Measurements from ENCODE around the gene JDP2.

Gene JDP2

DNA sequence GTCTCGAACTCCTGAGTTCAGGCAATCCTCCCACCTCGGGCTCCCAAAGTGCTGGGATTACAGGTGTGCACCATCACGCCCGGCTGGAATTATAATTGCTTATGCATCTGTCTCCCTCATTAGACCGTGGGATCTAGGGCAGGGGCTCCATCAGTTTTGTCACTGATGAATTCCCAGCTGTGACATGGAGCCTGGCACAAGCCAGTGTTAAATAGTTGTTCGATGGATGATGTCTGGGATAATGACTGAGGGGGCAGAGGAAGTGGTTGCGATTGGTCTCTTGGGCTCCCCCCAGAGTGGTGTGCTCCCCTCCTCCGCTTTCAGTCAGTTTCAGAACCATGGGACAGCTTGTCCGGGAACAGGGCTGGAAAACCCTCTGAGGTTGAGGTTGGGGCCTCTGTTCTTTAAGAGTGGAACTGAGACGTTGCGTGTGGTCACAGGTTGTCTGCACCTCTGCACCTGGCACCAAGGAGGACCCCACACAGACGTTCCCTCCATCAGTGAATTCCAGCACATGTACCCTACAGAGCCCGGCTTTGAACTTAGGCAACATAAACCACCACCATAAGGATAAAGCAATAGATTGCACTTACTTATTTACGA is 63.7 kb downstream of the JDP2 start:
- DNase-seq = no peak

DNA sequence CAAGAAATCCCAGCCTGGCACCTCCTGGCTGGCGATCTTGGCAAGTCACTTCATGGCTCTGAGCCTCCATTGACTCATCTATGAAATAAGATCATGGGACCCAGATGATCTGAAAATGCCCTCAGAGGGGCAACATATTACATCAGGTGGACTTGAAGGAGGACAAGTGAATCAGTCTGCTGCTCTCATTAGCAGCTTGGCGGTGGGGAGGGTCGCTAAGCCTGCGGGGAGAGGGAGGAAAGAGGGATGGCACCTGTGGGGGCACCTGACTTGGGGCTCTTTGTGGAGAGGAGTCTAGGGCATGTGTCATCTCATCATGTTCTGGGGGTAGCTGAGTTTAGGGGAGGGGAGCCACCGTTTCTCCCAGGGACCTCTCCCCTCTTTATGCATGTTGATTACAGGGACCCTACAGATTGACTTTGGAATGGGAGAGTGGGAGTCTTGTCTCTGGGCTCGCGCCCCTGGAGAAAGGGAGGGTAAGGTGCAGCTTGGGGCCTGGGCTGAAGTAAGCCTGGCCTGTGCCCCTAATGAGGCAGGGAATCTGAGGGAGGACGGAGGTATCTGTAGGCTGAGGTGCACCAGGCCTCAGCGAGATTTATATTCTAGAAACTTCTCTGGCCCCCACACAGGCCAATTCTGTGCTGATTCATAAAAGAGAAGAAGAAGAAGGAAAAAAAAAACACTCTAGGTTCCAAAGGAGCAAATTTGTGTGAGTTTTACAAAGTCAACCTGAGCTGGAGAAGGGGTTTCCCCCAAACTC is 65.2 kb downstream of the JDP2 start:
- no peak for DNase-seq

DNA sequence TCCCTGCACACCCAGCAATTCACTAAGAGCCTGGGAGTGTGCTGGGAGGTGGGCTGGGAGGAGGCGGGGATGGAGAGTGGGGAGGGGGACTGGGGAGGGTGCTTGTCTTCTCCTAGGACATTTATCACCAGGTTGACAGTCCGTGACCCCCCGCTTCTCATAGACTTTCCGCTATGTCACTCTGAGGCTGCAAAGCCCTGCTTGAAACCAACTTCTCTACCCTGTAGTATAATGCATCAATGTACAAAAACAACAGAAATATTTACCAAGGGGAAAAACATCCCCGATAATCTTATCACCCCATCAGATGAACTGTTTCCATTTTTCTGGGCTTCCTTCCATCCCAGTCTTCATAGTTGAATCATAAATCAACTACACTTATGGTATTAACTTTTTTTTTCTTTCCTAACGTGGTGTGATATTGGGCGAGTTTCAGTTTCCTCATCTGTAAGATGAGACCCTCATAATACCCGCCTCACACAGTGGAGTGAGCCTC is 65.8 kb downstream of the JDP2 start:
- no peak for DNase-seq

DNA sequence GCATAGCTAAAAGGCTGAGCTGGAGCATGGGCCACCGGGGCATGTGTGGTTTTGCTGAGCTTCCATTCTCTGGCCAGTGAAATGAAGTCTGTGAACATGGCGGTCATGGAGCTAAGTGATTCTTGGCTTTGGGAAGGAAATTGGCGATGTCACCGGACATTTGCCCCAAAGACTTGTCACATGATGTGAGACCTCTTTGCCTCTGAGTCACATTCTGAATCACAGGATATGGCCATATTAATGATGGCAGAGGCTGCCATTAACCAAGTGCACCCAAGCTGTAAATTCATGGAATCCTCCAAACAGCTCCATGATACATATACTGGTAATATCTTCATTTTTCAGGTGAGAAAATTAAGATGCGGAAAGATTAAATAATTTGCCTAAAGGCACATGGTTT is 67.1 kb downstream of the JDP2 start:
- DNase-seq = no peak

DNA sequence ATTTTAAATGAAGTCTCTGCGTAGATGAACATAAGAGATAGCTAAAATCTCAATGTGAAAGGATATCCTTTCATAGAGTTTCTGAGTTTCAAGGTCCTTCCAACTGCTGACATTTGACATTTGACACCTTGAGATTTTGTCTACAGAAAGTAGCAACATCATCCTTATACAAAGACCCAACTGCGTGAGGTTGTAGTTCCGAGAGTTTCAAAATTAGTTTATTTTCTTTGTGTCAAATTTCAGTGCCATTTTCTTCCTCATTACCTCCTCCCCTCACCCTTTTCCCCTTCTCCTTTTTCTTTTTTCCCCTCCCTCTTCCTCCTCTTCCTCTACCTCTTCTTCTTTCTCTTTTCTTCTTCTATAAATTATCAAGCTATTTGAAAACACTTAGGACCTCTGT is 67.6 kb downstream of the JDP2 start:
- no peak for DNase-seq

DNA sequence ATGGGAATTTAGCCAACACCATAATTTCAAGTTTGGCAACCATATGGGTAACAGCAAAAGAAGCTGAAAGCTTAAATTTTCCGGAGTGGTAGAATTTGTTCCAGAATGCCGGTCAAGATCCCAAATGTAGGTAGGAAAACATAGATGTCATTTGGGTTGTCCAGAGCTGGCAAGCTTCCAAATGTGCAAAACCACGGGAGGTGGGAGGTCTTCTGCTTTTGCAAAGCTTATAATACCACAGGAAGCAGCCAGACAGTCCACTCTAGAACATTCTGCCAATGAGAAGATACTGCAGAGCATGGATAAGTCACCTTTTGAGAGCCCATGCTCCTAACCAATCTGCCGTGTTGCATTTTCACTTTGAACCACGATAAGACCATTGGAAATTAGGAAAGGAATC is 68.1 kb downstream of the JDP2 start:
- no peak for DNase-seq

DNA sequence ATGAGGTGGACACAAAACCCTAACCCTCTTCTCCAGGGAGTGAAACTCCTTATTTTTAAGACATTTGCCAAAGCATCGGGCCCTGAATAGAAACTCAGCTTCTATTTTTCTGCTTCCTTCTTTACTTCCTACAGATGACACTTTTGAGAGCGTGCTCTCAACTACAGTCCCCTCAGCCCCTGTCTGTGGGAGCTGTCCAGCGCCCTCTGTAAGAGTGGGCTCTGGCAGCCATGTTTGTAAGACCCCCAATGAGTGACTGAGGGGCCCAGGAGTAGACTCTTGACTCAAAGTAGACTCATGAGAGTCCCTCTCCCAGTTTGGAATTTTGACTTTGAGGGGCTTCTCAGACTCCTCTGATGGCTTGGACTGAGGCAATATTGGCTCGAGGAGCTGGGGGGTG is 68.9 kb downstream of the JDP2 start:
- DNase-seq = no peak

DNA sequence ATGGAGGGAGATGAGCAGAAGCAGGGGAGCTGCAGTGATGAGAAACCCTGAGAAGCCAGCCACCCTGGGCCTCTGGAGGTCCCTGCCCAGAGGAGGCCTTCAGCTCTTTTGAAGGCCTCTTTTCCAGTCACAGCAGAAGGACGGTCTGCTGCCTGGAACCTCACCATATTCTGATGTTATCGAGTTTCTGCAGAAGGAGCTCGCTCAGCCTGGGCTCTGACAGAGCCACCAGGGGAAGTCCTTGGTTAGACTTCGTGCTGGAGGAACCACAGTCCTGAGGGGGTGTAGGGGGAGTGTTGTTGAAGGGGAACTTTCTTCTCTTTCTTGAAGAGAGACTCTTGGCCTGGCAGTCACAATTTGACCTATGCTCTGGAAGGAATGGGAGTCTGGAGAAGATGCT is 69.4 kb downstream of the JDP2 start:
- peak; percentile 81 for DNase-seq

DNA sequence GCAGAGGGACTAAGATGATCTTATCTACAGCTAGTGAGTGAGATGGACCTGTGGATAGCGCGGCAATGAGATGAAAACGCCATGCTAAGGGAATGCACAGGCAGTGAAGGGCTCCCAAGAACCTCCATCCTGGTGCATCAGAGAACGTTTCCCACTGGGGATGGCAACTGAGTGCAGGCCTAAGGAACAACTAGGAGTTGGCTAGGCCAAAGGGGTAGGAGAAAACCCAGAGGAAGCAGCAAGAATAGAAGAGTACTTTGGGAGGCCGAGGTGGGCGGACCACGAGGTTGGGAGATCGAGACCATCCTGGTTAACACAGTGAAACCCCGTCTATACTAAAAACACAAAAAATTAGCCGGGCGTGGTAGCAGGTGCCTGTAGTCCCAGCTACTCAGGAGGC is 69.9 kb downstream of the JDP2 start:
- DNase-seq = peak; percentile 65

DNA sequence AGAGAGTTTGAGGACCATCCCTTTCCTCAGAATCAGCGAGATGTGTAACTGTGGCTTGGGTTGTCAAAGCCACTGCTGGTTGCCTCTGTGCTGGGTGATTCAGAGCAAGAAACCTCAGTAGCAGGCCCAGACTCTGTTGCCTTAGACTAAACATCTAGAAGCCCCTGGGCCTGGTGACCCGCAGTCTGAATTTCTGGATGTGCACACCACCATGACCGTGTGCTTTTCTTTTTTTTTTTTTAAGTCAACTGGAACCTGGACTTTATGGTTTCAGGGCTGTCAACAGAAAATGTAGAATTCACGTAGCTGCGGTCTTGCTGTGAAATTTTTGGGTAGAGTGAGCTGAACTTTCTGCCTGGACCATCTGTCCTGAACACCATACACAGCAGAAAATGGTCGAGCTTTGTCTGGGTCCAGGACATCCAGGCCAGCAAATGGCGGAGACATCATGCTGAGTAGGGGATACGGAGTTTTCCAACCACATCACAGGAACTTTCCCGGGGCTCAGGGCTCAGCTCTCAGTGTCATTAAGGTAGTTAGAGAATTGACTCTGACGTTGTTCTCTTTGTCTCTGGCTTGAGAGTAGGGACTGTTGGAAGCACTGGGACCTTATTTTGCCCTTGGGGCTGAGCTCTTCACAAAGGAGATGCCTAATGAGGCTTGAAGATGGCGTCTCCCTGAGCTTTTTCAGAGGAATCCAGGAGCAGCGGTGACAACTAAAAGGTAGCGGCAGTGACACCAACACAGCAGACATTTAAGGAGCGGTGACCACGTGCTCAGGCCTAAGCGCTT is 71.5 kb downstream of the JDP2 start:
- DNase-seq = no peak

DNA sequence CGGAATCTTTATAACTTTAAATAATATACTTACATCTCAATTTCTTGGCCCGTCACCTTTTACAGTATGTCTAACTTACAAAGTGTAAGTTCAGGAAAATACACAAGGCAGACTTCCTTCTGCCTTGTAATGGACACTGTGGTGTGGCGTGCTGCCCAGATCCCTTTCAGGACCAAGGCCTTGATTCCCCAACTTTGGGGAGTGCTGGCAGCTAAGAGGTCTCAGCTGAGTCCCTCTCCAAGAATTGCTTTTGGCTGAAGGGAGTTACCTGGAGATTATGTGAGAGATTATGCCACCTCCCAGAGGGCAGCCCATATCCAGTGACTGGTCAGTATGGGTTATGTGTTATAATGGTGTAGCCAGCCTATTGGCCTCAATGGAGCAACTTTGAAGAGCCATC is 73.3 kb downstream of the JDP2 start:
- DNase-seq = no peak

DNA sequence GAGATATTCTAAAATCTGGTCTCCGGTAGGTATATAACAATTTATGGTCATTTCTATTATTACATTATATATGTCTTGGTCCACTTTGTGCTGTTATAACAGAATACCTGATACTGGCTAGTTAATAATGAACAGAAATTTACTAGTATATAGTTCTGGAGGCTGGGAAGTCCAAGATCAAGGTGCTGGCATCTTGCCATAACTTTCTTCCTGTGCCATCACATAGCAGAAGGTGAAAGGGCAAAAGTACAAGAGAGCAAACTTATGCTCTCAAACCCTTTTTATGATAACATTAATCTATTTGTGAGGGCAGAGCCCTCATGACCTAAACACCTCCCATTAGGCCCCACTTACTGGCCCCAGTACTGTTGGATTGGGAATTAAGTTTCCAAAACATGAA is 76.6 kb downstream of the JDP2 start:
- no peak for DNase-seq

DNA sequence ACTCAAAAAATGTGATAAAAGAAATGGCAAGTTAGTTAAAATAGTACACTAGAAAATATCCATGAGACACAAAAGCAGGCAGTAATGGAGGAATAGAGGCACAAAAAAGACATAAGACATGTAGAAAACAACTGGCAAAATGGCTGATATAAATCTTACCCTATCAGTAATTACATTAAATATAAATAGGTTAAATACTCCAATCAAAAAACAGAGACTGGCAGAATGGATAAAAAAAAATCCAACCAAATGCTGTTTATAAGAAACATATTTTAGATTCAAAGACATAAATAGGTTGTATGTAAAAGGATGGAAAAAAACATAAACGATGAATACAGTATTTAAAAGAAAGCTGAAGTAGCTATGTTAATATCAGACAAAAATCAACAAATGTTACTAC is 79.1 kb downstream of the JDP2 start:
- DNase-seq = no peak

DNA sequence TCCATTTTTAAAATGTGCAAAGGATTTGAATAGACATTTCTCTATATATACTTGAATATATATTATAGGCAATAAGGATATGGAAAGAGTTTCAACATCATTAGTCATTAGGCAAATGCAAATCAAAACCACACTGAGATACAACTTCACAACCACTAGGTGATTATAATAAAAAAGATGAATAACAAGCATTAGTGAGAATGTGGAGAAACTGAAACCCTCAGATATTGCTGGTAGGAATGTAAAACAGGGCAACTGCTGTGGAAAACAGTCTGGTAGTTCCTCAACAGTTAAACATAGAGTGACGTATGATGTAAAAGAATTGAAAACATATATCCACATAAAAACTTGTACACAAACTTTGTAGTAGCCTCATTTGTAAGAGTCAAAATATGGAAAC is 82.7 kb downstream of the JDP2 start:
- DNase-seq = no peak

DNA sequence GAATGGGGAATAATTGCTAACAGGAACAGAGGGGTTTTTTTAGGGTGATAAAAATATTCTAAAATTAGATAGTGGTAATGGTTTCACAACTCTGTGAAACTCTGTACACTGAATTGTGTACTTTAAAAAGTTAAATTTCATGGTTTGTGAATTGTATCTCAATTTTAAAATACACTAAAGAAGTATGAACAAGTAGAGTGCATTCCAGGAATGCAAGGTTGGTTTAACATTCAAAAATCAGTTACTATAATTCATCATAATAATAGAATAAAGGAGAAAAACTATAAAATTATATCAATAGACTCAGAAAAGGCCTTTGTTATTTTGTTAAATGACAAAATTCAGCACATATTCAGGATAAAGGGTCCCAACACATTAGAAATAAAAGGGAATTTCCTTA is 83.4 kb downstream of the JDP2 start:
- DNase-seq = no peak

DNA sequence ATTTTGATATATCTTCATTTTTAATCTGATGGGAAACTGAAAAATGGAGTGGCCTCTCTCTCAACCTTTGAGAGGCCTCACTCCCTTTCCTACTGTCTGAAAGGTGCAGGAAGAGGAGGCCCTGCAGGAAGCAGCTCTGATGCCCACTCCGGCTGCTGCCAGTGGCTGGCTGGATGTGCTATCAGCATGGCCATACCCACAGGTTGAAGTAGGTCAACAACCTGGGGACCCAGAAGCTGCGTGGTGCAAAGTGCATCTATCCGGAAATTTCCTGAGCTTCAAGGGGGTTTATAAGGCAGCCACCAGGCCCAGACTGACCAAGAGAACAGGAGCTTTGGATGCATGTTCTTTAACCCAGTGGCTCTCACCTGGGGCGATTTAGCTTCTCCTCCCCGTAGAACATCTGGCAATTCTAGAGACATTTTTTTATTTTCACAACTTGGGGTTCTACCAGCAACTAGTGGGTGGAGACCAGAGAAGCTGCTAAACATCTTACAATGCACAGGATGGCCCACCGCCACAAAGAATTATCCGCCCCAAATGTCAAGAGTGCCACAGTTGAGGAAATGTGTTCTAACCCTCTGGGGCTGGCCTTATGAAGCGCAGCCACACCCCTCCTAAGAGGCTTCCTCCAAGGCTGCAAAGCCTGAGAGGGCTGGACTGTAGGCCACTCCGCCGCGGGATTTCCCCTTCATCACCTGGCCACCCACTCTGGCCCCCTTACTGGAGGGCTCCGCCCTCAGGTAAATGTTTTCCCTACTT is 86.3 kb downstream of the JDP2 start:
- no peak for DNase-seq

DNA sequence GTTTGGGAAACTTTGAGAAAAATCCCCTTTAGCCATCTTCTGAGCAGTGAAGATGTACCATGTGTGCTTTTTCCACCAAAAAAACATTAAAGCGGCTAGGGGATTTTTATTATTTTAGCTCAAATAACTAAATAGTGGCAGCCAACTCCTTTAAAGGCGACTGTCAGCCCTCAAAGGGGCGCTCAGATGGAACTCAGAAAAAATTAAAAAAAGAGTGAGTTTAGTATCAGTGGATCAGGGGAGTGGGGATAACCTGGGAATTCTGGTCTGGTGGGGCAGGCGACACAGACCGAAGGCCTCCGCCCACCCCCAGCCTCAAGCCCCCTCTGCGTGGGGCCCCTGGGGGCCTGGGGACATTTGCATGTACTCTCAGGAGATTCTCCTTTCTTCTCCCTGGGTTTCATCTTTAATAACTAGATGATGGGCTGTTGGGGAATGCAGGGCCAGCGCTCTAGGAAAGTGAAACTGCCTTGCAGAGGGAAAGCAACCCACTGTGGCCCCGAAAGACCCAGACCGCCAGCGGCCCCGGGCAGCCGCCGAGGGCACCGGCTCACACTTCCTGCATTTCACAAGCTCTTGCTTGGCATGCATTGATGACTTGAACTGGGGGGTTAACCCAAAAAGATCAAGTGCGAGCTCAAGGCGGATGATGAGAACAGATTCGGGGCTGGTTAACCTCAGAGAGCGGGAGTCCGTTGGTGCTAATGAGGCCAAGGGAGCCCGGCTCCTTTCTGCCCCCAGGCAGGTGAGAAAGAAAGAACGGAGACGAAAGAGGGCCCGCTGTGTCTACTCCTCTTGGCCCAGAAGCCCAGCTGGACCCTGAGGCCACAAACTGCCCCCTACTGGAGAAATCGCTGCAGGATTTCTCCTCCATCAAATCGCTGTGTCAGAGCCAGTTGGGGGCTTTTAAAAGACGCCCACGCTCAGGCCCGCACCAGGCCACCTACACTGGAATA is 87.1 kb downstream of the JDP2 start:
- DNase-seq = peak; percentile 74

DNA sequence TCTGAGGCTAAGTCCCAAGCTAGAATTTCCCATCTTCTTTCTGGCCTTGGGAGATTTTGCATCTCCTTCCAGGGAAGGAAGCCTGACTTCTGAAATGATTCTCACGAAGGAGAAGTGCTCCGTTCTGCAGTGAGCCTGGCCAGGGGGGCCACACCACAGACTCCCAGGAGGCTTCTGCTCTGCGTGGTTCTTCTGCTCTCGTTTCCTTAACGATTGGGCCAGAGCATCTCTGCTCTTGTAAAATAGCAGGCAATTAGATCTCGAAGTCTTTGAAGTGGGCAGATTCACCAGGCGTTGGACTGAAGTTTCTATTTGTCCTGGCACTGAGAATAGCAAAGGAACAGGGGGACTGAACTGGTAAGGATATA is 87.8 kb downstream of the JDP2 start:
- no peak for DNase-seq

DNA sequence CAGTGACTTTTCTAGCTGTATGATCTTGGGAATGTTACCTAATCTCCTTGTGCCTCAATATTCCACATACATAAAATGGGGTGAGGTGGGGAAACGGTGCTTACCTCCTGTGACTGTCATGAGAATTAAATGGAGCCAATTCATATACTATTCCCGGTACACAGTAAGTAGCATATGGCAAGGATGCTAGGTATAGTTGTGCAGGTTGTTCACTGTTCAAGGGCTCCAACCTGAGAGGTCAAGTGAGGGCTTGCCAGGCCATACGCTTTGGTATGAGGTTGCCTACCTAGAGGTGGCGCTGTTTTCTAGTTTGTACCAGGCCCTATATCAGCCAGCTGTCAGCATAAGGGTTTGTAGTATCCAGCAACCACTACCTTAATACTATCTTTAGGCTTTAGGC is 90.8 kb downstream of the JDP2 start:
- no peak for DNase-seq

DNA sequence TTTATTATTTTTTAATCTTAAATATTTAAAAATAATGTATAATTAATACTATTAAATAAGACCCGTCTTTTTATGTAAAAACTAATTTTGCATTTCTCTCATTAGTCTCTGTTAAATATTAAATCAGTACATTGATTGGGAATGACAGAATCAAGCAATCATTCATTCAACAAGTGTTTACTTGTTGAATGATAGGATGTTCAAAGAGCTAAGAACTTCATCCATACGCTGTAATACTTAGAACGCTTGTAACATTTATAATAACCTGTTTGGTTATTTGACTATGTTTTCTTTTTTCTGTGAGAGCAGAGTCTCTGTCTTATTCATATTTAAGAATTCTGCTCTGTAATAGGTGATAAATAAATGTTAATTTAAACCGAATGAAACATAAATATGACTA is 91.6 kb downstream of the JDP2 start:
- no peak for DNase-seq

DNA sequence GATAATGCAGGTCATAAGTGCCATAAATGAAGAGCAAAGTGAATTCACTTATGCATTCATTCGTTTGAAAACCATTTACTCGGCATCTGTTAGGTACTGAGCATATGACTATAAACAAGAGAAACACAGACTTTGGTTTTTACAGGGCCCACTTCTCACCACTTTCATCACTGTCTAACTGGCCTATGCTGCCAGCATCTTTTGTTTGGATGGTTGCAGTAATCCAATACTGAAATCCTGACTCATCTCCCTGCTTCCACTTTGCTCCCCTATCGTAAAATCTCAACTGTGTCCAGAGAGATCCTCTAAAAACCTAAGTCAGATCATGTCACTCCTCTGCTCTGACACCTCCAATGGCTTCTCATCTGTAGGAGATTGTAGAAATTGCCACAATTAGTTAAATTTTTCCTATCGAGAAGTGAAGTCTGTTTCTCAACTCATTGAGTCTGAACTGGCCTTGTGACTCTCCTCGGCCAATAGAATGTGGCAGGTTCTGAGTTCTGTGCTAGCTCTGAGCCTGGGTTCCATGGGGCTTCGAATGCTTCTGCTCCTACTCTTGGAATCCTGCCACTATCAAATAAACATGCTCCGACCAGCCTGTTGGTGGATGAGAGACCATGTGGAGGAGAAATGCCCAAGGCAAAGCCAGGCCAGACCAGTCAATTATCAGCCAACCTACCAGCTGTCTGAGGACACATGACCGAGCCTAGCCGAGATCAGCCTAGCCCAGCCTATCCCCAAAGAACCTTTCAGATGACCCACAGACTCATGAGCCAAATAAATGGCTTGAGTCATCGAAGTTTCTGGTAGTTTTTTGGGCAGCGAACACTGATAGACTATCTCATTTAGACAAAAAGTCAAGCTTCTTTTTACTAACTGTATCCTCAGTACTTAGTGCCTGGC is 92.3 kb downstream of the JDP2 start:
- no peak for DNase-seq
